GM18951 (cell line): ENCODE results near the gene PADI4.
"Not testable (repeated sequence)": the region's sequence is repeated elsewhere in the genome, so short reads cannot be mapped to it uniquely, and the experiment has no call there.

Experiments
- POLR2A ChIP-seq: IDR thresholded peaks from 4 replicates; pipeline ENCODE4 v1.6.1; 2011; ENCODE audit warnings: mild to moderate bottlenecking; ENCODE audit not compliant: insufficient read length, insufficient read depth; ENCODE audit errors: extremely low read depth
- in situ Hi-C: fragments of 300-500 bp; cut with MboI; formaldehyde crosslinking; loops from one replicate; pipeline ENCODE4 v1.12.0; 2022; ENCODE audit warnings: low sequenced_read_pairs, mixed read lengths, inconsistent platforms; ENCODE audit not compliant: unreplicated experiment

Gene PADI4

DNA sequence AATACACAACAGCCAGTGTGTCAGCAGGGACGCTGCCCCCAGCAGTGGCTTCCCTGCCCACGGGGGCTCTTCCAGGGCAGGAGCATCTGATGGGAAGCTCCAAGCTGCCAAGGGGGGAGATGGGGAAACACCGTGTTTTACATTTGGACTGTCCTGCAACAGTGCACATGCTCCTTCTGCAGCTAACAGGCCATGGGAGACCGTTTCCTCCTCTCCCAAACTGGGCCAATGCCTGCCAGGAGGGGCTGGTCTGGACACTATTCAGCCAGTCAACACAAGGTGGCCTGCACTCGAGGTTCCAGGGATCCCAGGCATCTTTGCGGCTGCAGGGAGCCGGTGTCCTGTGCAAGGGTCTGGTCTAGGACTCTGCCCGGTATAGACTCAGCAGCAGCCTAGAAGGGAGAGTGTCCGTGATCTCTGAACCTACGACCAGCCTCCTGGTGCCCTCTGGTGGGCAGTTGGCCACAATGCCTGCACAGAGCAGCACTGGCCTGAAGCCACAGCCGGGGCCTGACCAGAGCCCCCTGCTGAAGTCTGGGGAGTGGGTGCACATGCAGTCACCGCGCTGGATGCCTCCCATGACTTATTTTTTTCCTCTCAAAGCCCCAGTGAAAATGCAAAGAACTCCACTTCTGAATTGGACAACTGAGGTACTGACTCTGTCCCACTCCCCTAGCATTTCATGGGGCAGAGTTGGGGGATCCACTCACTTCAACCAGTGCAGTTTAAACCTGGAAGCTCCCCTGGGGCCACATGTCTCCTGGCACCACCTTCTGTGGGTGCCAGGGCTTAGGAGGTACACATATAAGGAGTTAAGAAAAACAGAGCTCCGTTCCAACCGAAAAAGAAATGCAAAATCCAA lies 98.1 kb downstream of the PADI4 start:
- in situ Hi-C loops: no loop called here
- peak; percentile 30 for TF ChIP-seq POLR2A

DNA sequence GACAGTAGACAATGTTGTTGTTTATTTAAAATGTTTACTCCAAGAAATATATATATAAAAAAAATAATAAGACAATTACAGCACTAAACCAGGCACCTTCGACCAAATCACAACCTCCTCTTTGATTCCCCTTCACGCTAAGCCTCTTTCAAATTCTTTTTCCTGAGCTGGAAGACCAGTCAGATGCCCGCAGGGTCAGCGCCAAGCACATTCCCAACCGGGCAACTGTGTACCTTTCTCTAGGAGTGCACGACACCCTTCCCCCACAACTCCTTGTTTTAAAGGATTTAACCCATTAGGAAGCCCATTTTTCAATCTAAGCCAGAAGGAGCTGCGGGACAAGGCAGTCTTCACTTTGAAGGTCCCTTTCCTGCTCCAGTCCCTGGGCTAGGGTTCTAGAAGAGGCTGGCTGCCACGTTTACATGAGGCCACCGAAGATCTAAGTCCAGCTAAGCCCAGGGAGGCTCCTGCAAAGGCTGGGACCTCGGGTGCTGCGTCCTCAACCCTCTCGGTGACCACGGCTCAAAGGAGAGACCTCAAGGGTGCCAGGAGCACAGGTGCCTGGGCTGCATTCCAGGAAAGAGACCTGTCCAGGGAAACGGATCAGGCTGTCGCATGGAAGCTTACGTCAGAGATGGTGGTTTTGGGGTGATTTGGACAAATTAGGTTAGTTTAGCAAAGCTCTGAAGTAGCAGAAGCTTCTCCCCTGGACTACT lies 98.9 kb downstream of the PADI4 start:
- in situ Hi-C loops: not testable (repeated sequence)

DNA sequence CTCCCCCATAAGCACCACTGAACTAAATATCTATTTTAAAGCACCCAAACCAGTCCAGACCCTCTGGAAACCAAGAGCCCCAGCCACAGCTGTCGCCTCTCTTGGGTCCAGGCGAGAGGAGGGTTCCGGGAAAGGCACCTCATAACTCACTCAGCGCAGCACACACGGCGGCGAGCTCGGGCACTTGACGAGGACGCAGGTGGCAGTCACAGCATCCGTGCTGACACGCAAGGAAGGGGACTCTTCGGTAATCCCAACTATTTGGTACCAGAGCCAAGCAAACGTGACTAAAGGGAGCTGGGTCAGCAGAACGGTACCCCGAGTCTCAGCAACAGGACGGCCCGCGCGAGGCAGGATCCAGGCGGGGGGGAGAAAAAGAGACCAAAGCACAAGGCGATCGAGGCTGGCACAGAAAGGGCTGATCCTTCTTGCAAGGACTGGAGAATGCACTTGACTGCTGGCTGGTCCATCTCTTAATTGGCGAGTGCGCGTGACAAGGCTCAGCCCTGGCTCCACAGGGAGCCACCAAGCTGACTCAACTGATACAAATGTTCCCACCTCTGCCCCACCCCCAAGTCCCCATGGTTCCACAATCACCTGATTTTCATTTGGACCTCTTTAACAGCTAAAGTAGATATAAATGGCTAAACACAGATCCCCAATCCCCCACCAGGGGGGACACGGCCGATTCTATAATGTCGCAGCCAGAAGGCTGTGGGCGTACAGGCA lies 100.0 kb downstream of the PADI4 start:
- in situ Hi-C loops: not testable (repeated sequence)

DNA sequence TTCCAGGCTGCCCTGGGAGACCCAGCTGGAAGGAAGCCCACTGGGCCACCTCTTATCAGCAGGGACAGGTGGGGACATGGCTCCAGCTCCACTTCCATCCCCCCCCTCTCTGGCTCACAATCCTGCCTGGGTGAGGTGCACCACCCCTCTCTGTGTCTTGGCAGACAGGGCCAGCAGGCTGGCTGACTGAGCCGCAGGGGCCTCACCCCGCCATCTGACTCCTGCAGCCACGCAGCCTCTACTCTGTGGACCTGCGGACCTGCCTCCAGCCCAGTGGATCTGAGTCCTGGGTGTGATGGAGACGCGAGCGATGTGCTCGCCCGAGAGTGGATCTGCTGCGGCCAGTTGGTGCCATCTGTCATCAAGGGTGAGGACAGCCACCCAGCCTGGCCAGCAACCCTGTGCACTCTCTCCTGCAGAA lies 101.4 kb downstream of the PADI4 start:
- no peak for TF ChIP-seq POLR2A
- in situ Hi-C loops: no loop called here

DNA sequence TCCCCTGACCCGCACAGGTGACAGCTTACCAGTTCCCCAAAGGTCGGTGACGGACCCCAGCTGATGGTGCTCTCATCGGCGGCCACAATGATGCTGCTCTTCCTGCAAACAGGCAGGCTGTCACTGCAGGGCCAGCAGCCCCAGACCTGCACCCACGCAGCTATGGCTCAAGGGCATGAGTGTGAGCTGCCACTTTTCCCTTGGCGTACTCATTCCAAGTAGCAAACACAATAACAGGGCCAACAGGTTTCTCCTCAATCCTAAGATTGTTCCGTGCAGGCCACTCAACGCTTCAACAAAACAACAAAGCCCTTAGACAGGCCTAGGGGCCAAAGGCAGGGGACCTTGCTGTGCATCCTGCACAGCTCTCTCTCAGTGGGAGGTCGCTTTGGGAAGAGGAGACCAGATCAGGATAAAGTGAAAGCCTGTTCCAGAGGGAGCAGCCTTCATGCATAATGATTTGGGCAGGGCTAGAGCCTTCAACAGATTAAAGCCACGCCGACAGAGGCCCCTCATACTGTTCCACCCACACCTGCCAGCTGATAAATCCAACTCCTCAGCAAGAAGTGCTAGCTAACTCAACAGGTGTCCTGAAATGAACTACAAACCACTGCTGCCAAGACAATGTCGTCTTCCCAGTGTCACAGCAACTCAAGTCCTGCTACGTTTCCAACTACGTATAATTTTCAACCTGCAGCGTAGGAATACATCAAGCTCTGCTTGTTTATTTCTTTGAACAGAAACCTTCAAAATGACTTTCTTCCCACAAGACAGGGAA lies 104.3 kb downstream of the PADI4 start:
- TF ChIP-seq POLR2A: no peak
- in situ Hi-C loops: no loop called here
